Upper lobe of right lung (tissue), 1 donor: Measurements from ENCODE around the gene CDH4. TPM values are rescaled to one million over a fixed set of nuclear protein-coding genes. Genes with fewer than 3 reads are reported as not detected.

Source experiments
- ATAC-seq: fragments of 200-7000 bp; cut with Tn5 transposase; one replicate; pipeline ENCODE4 v1.9.1; 2020; ENCODE audit warnings: mild to moderate bottlenecking, moderate library complexity
- DNase-seq: peaks from one replicate; pipeline ENCODE4 v3.0.0-alpha.2; 2020
- H3K27ac ChIP-seq: fragments of 200-600 bp; one replicate; pipeline ENCODE4 v1.8.0; 2022
- H3K27me3 ChIP-seq: fragments of 200-600 bp; one replicate; pipeline ENCODE4 v1.8.0; 2022; ENCODE audit warnings: mild to moderate bottlenecking
- H3K36me3 ChIP-seq: fragments of 200-600 bp; one replicate; pipeline ENCODE4 v1.8.0; 2022
- H3K4me1 ChIP-seq: fragments of 200-600 bp; one replicate; pipeline ENCODE4 v1.8.0; 2022
- H3K4me3 ChIP-seq: fragments of 200-600 bp; one replicate; pipeline ENCODE4 v1.8.0; 2022; ENCODE audit warnings: mild to moderate bottlenecking
- H3K9me3 ChIP-seq: fragments of 200-600 bp; one replicate; pipeline ENCODE4 v1.8.0; 2022
- CTCF ChIP-seq: fragments of 200-600 bp; IDR thresholded peaks from one replicate; pipeline ENCODE4 v1.8.0; 2022; ENCODE audit warnings: antibody characterized with exemption
- intact Hi-C: fragments of 100-400 bp; cut with DNase I; formaldehyde crosslinking; loops from one replicate; pipeline ENCODE4 v1.11.0; 2022
- total RNA-seq: library from RNA; stranded (reverse); fragmentation: NEBNext Ultra II Directional; extraction: Animal tissue kit (Norgen Biotek cat#: 25700); gene quantifications from one replicate; pipeline ENCODE4 v1.2.1, GENCODE V29; 2021
- donor health status: DM: no; HTN: yes; CAD: no; lungs with severe emphysema.

CDH4 gene
- total RNA-seq, 1 donor from 2014 or later: 0.23 TPM

- Histone ChIP-seq H3K4me1 (no peaks in the 10 kb centered on the region), H3K4me3 (no peak overlapping the region), H3K27ac (no peak overlapping the region), H3K36me3 (no peaks in the 10 kb centered on the region), H3K27me3 (peaks cover 5% of the 10 kb centered on the region), H3K9me3 (no peaks in the 10 kb centered on the region)
- TF ChIP-seq CTCF: no peak
- ATAC-seq: no peak
- DNase-seq: no peak
- intact Hi-C loops: no loop called here
Measured at GRCh38 chr20:61900011-61900944, 648.2 kb downstream of the CDH4 start.

- intact Hi-C loops: no loop called here
- Histone ChIP-seq H3K9me3 (no peaks in the 10 kb centered on the region), H3K27me3 (peaks cover 5% of the 10 kb centered on the region), H3K36me3 (no peaks in the 10 kb centered on the region), H3K4me1 (no peaks in the 10 kb centered on the region), H3K27ac (no peak overlapping the region), H3K4me3 (no peak overlapping the region)
- no peak for TF ChIP-seq CTCF
- DNase-seq: no peak
- ATAC-seq: no peak
Measured at GRCh38 chr20:61900945-61901293, 648.9 kb downstream of the CDH4 start.

GRCh38 chr20:61901392-61902220 is 649.5 kb downstream of the CDH4 start:
- H3K4me1 ChIP-seq: no peaks in the 10 kb centered on the region
- intact Hi-C loops: no loop called here
- ATAC-seq (no peak), DNase-seq (no peak)
- H3K27ac ChIP-seq: no peak overlapping the region
- H3K4me3 ChIP-seq: no peak overlapping the region
- no peaks in the 10 kb centered on the region for H3K36me3 ChIP-seq
- no peak for TF ChIP-seq CTCF
- peaks cover 5% of the 10 kb centered on the region for H3K27me3 ChIP-seq
- H3K9me3 ChIP-seq: no peaks in the 10 kb centered on the region

- DNase-seq (no peak), ATAC-seq (no peak)
- H3K4me1 ChIP-seq: no peaks in the 10 kb centered on the region
- peaks cover 5% of the 10 kb centered on the region for H3K27me3 ChIP-seq
- no peak overlapping the region for H3K4me3 ChIP-seq
- no peak overlapping the region for H3K27ac ChIP-seq
- H3K9me3 ChIP-seq: no peaks in the 10 kb centered on the region
- no peaks in the 10 kb centered on the region for H3K36me3 ChIP-seq
- no peak for TF ChIP-seq CTCF
- intact Hi-C loops: no loop called here
Measured at GRCh38 chr20:61902221-61902869, 650.3 kb downstream of the CDH4 start.

GRCh38 chr20:61903575-61904340 is 651.7 kb downstream of the CDH4 start:
- Histone ChIP-seq H3K27ac (no peak overlapping the region), H3K9me3 (no peaks in the 10 kb centered on the region), H3K27me3 (peaks cover 5% of the 10 kb centered on the region), H3K4me3 (no peak overlapping the region), H3K36me3 (no peaks in the 10 kb centered on the region), H3K4me1 (no peaks in the 10 kb centered on the region)
- intact Hi-C loops: no loop called here
- ATAC-seq (no peak), DNase-seq (no peak)
- TF ChIP-seq CTCF: no peak
